ENCODE results near the gene P4HTM. TPM values are rescaled to one million over a fixed set of nuclear protein-coding genes. Genes with fewer than 3 reads are reported as not detected.

Gene P4HTM
- total and polyA plus RNA-seq, 4 donors: 36.0 to 66.4 (median 47.5) TPM

- Histone ChIP-seq H3K36me3 (ENCODE audit: control insufficient read depth in 4 of 4, insufficient read depth in 4 of 4, low read length in 4 of 4) (peaks cover 12 to 45% (median 30%) of the 10 kb centered on the region in 4 donors), H3K9me3 (ENCODE audit: control insufficient read depth in 4 of 4, insufficient read depth in 3 of 4, low read length in 3 of 4) (no peaks in the 10 kb centered on the region), H3K4me3 (no peak overlapping the region), H3K4me1 (ENCODE audit: control insufficient read depth in 5 of 5, insufficient read depth in 5 of 5, low read length in 5 of 5) (peaks cover 2 to 15% (median 8%) of the 10 kb centered on the region in 5 donors), H3K27ac (ENCODE audit: low read depth in 1 of 2, low read length in 1 of 2) (no peak overlapping the region), H3K9ac (ENCODE audit: insufficient read depth in 1 of 2, low read length in 2 of 2) (no peak overlapping the region), H3K27me3 (ENCODE audit: control insufficient read depth in 3 of 3, insufficient read depth in 3 of 3, low read length in 2 of 3) (no peaks in the 10 kb centered on the region)
- WGBS, 2 donors: 86 to 88% methylated on average over 8 of the region's 8 CpGs
- no peak for ATAC-seq (ENCODE audit: insufficient read depth, low FRiP score)
- TF ChIP-seq CTCF (IDR thresholded peaks at IDR 0.05; ENCODE audit: control extremely low read depth, extremely low read depth): no peak
- no peak for DNase-seq
Observed at GRCh38 chr3:49015072-49015471, 25.0 kb downstream of the P4HTM start.

- Histone ChIP-seq H3K4me3 (no peak overlapping the region), H3K27me3 (ENCODE audit: control insufficient read depth in 3 of 3, insufficient read depth in 3 of 3, low read length in 2 of 3) (no peaks in the 10 kb centered on the region), H3K27ac (ENCODE audit: low read depth in 1 of 2, low read length in 1 of 2) (no peak overlapping the region), H3K4me1 (ENCODE audit: control insufficient read depth in 5 of 5, insufficient read depth in 5 of 5, low read length in 5 of 5) (peaks cover 6 to 22% (median 12%) of the 10 kb centered on the region in 5 donors), H3K36me3 (ENCODE audit: control insufficient read depth in 4 of 4, insufficient read depth in 4 of 4, low read length in 4 of 4) (peaks cover 12 to 45% (median 30%) of the 10 kb centered on the region in 4 donors), H3K9me3 (ENCODE audit: control insufficient read depth in 4 of 4, insufficient read depth in 3 of 4, low read length in 3 of 4) (no peaks in the 10 kb centered on the region), H3K9ac (ENCODE audit: insufficient read depth in 1 of 2, low read length in 2 of 2) (no peak overlapping the region)
- TF ChIP-seq CTCF (IDR thresholded peaks at IDR 0.05; ENCODE audit: control extremely low read depth, extremely low read depth): no peak
- ATAC-seq (ENCODE audit: insufficient read depth, low FRiP score) (no peak), DNase-seq (no peak)
- WGBS, 2 donors: 80 to 87% methylated on average over 6 of the region's 6 CpGs
Observed at GRCh38 chr3:49015765-49016164, 25.7 kb downstream of the P4HTM start.

GRCh38 chr3:49016414-49017228 lies 26.6 kb downstream of the P4HTM start:
- ATAC-seq (ENCODE audit: insufficient read depth, low FRiP score) (no peak), DNase-seq (no peak)
- no peak overlapping the region for H3K27ac ChIP-seq (ENCODE audit: low read depth in 1 of 2, low read length in 1 of 2)
- H3K4me1 ChIP-seq (ENCODE audit: control insufficient read depth in 5 of 5, insufficient read depth in 5 of 5, low read length in 5 of 5): peaks cover 6 to 22% (median 12%) of the 10 kb centered on the region in 5 donors
- no peak overlapping the region for H3K9ac ChIP-seq (ENCODE audit: insufficient read depth in 1 of 2, low read length in 2 of 2)
- no peak overlapping the region for H3K4me3 ChIP-seq
- no peaks in the 10 kb centered on the region for H3K27me3 ChIP-seq (ENCODE audit: control insufficient read depth in 3 of 3, insufficient read depth in 3 of 3, low read length in 2 of 3)
- no peaks in the 10 kb centered on the region for H3K9me3 ChIP-seq (ENCODE audit: control insufficient read depth in 4 of 4, insufficient read depth in 3 of 4, low read length in 3 of 4)
- TF ChIP-seq CTCF (IDR thresholded peaks at IDR 0.05; ENCODE audit: control extremely low read depth, extremely low read depth): no peak
- H3K36me3 ChIP-seq (ENCODE audit: control insufficient read depth in 4 of 4, insufficient read depth in 4 of 4, low read length in 4 of 4): peaks cover 12 to 42% (median 29%) of the 10 kb centered on the region in 4 donors
- WGBS, 2 donors: 88% methylated on average over 6 of the region's 6 CpGs
